OCI-M1 (cell line): ENCODE data around the gene CTSA.
A peak's percentile ranks its signal among the peaks of the same experiment; 100 is the strongest.
"Not testable (repeated sequence)": the region's sequence is repeated elsewhere in the genome, so short reads cannot be mapped to it uniquely, and the experiment has no call there.

ENCODE experiments used
- DNase-seq: peaks from one replicate; lab custom pipeline; 2025; lab: John Stamatoyannopoulos, UW

CTSA gene

DNA sequence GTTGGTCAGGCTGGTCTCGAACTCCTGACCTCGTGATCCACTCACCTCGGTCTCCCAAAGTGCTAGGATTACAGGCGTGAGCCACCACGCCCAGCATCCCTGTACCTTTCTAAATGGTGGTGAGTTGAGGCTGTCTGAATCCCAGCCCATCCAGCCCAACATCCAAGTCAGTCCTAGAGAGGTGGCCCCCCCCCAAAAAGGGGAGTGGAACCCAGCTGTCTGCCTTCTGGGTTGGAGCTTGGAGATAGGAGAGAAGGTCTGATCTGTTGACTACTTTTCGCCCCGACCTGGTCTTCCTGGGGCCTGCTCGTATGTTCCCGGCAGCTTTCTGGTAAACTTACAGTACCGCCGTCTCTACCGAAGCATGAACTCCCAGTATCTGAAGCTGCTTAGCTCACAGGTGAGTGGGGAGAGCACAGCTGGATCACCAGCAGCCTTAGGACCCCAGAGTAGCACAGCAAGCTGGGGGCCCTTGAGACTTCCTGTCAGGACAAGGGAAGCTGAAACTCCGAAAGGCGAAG is 5.6 kb downstream of the CTSA start:
- DNase-seq, result no peak

DNA sequence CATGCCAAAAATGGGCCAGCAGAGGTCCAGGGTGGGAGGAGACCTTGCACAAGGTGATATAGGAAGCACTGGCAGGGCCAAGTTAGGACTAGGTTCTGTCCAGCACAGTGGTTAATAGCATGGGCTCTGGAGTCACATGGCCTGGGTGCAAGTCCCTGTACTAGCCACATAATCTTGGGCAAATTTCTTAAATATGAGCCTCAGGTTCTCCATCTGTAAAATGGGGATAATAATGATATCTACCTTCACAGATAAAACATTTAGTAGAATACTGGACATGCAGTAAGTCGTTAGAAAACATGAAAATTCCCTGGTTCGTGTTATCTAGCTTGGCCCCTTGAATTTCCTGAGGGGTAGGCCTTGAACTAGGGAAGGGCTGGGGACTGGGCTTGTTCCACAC is 6.2 kb downstream of the CTSA start:
- no peak for DNase-seq

DNA sequence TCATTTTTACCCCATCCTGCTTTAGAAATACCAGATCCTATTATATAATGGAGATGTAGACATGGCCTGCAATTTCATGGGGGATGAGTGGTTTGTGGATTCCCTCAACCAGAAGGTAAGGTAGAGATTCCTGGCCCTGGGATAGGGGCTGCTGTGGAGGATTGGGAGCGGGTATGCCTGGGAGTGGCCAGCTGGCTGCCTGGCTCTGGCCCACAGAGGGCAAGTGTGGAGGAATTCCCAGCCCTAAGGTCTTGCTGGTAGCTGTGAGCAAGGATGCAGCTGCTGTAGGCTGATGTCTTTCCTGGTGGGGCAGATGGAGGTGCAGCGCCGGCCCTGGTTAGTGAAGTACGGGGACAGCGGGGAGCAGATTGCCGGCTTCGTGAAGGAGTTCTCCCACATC is 6.6 kb downstream of the CTSA start:
- no peak for DNase-seq

DNA sequence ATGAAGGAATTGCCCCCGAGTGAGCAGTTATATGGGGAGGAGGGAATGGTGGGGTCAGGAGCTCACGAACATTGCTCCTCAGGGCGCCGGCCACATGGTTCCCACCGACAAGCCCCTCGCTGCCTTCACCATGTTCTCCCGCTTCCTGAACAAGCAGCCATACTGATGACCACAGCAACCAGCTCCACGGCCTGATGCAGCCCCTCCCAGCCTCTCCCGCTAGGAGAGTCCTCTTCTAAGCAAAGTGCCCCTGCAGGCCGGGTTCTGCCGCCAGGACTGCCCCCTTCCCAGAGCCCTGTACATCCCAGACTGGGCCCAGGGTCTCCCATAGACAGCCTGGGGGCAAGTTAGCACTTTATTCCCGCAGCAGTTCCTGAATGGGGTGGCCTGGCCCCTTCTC is 7.2 kb downstream of the CTSA start:
- no peak for DNase-seq

DNA sequence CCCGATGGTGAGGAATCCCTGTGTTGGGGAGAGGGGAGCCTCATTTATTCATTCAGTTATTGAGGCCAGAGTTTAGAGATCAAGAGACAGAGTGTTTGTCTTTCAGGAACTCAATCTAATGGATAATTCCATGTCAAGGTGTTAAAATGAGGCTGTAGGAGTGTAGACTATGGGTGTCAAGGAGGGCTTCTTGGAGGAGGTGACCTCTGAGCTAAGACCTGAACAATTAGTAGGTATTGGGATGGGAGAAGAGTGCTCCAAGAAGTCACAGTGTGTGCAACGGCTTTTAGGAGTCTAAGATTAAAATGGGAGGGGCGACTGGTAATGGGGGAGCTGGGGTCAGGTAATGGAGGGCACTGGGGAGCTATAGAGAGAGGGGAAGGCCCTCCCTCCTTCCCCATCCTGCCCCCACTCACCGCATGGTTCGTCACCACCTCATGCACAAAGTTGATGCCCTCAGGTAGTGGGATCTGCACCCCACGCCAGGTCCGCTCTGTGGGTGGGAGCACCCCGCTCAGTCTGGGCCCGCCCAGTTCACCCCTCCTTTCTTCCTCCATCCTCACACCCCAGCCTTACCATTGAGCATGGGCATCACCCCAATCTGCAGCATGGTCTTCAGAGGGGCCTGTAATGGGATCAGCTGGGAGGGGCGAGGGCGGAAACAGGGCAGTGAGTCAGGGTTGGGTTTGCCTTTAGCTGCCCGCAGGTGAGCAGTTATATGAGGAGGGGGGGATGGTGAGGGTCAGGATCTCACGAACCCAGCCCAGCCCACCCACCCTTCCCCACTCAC is 8.1 kb downstream of the CTSA start:
- DNase-seq, result no peak

GRCh38 chr20:45901332-45901731 is 10.2 kb downstream of the CTSA start:
- not testable (repeated sequence) for DNase-seq

GRCh38 chr20:45902199-45902701 is 11.1 kb downstream of the CTSA start:
- no peak for DNase-seq

DNA sequence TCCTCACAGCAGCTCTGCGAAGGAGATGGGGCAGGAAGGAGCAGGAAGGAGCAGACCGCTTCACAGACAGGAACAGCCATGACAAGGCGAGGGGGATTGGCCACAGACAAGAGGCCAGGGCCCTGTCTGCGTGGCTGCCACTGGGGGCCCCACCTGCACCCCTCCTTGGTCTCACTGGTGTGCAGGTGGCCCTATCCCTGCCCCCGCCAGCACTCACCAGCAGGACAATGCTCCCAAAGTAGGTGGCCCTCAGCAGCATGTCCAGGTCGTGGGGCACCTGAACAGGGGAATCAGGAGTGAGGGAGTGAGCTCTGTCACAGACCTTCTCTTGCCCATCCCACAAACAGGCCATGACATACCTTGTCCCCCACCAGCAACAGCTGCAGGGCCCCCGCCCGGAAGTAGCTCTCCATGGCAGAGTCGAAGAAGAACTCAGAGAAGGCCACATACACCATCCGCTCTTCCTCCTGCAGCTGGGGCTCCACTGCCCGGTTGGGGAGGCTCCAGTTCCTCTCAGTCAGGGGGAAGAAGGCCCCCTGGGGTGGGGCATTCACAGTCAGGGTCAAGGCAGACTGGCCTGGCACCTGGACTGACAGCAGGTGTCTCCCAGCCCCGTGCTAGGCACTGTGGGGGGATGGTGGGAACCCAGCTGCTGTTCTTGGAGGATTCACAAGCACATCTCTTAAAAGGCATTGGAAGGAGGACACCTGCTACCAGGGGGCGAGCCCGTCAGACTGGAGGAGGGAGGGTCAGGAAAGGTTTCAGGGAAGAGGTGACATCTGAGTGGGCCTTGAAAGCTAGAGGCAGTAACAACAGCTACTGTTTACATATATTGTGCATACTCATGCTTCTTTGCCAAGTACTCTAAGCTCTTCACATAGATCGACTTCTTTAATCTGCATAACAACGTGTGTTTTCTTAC is 13.7 kb downstream of the CTSA start:
- no peak for DNase-seq

GRCh38 chr20:45905505-45906079 is 14.5 kb downstream of the CTSA start:
- no peak for DNase-seq

DNA sequence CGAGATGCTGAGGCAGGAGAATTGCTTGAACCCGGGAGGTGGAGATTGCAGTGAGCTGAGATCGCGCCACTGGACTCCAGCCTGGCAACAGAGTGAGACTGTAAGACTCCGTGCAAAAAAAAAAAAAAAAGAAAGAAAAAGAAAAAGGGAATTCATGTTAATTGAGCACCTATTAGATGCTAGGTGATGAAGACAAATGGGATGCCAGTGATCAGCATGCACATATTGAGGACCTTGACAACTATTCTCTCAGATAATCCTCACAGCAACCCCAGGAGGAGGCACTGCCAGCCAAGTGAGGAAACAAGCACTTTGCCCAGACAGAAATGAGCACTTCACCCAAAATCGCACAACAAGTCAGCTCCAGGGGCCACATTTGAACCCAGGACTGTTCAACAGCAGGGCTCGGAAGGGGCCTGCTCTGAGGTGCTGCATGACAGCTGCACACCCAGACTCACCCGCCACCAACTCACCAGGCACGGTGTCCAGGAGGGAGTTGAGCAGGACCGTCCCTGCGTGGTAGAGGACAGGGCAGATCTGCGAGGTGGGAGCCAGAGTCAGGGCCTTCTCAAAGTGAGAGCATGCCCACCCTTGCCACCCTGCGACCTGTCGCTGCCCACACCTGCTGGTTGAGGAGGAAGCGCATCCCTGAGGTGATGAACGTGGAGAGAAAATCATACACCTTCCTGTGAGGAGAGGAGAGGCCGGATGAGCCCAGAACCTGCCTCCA is 16.2 kb downstream of the CTSA start:
- no peak for DNase-seq

DNA sequence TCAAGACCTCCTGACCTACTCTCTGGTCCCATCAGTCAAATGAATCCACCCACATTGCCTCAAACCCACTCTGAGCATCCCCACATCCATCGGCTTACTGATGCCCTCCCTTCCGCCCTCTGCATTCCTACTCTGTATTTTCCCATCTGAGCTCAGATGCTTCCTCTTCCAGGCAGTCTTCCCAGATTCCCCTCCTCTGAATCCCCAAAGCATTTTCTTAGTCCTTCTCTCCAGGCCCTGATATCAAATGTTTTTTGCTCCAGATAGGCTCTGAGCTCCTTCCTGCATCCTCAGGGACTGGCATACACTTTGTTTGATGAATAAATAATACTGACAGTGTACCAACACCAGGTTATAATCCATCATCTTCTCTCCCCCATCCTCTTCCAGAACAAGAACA is 16.9 kb downstream of the CTSA start:
- DNase-seq, result no peak

- no peak for DNase-seq
These were observed 18.2 kb downstream of the CTSA start for GRCh38 chr20:45909336-45909808.

GRCh38 chr20:45909817-45910669 is 18.9 kb downstream of the CTSA start:
- DNase-seq, result no peak

DNA sequence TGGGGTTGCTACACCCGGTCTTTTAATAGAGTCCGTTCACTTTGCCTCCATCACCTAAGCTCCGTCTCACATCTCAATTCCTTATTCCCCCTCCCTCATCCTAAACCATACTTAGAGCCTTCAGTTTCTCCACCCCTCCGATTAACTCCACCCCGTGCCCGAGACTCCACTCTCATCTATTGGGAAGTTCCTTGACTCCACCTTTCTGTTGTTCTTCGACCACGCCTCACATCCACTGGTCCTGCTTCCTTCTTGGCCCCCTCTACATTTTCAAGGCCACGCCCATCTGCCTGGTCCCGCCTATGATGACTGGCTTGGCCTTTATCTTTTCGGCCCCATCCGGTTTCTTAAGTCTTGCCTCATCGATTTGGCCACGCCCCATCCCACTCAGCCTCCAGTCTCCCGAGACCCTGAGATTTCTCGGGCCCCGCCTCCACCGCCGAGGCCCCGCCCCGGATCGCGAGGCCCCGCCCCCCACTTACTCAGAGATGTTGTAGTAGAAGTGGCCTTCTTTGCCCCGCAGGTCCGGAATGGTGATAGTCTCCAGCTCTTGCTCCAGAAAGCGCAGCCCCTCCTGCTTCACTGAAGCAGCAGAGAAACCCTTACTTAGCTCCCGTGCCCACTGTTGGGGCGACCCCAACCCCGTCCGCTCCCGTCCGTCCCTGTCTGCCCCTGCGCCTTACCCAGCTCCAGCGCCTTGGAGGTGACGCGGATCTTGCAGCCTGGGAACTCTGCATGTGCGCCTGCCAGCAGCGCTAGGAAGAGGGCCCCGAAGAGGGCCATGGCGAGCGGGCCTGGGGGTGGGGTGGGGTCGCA is 19.7 kb downstream of the CTSA start:
- DNase-seq, result peak; percentile 100

DNA sequence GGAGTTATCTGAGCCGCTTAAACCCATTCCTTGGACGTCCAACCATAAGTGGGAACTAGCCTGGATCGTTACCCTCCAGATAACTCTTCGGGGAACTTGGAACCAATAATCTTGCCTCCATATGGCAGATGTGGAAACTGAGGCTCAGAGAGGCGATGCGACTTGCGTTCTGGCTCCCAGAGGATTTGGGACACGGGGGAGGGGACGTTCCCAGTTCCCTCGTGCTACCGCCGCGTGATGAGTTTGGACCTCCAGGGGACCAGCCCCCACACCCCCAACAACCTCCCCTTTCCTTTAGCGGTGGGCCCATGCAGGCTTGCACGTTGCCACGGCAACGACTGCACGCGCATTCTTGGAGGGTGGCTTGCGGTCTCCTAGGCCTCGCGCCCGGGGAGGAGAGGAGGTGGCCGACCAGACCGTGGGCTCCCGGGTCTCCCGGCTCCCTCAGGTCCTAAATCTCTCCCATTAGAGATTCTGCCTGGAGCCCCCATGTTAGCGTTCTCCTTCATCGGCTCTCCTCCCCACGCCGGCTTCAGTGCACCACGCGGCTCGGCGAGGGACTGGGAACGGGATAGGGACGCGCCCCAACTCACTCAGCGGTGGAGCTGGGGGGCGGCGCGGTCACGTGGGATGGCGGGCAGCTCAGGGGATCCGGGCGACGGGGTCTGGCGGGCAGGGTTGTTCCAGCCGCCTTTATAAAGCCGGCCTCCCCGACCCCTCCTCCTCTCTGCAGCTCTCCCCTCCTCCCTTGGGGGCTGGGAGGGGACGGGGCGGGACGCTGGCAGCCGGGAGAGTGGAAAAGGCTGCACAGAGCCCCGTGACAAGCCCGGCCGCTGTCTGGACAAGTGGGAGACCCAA is 20.6 kb downstream of the CTSA start, which contains the start of gene PLTP:
Gene PLTP, minus strand, starts transcription at position 670 of the 858 bp plus-strand sequence. CDS start 703 bp downstream, outside the sequence.
- peak; percentile 64 for DNase-seq

DNA sequence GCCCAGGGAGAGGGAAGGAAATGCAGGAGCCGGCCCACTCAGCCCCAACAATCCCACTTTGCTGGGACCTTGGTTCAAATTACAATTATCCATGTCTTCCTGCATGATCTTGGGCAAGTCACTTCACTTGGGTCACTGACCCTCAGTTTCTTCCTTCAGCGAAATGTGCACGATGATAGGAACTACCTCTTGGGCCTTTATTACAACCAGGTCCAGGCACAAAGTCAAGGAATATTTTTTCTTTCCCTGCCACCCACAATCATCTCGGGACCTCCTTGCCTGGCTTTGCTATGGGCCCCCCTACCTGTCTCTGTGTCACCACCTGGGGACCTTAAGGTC is 21.2 kb downstream of the CTSA start:
- DNase-seq, result no peak

- no peak for DNase-seq
These were observed 22.0 kb downstream of the CTSA start for GRCh38 chr20:45913116-45913515.

DNA sequence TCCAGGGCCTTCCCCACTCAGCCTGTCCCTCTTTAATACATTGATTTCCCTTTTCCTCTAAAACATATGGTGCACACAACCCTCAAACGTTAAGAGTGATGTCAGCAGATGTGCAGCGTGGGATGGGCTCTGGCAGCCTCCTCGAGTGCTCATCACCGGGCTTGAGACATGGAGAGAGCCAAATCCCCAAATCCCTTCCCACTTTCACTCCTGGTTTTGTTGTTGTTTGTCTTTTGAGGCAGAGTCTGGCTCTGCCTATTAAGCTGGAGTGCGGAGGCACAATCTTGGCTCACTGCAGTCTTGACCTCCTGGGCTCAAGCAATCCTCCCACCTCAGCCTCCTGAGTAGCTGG is 26.6 kb downstream of the CTSA start:
- no peak for DNase-seq
